NCI-H2107 treated with DMSO at 0.1 percent for 48 hours (cell line): Measurements from ENCODE around the gene ADGRB3.

Experiments
- DNase-seq: peaks from one replicate; lab custom pipeline; 2025; ENCODE audit not compliant: unreplicated experiment; lab: John Stamatoyannopoulos, UW

The ADGRB3 gene

DNA sequence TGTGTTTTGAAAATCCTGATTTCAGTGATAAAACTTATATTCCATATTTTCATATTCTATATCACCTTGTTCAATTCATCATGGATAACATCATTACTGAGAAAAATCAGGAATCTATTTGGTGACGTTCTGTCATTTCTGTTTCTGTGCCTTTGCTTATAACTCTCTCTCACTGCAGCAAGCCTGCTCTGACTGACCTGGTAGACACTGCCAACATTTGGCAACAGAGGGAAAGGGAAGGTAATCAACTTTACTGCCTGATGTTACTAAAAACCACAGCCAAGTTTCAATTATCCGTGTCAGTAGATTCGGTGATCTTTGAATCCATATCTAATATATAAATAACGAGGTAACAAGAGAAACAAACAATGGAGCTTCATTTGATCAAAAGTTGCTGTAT lies 659.8 kb downstream of the ADGRB3 start:
- no peak for DNase-seq

- no peak for DNase-seq
Measured at GRCh38 chr6:69303382-69303781, 668.3 kb downstream of the ADGRB3 start.

DNA sequence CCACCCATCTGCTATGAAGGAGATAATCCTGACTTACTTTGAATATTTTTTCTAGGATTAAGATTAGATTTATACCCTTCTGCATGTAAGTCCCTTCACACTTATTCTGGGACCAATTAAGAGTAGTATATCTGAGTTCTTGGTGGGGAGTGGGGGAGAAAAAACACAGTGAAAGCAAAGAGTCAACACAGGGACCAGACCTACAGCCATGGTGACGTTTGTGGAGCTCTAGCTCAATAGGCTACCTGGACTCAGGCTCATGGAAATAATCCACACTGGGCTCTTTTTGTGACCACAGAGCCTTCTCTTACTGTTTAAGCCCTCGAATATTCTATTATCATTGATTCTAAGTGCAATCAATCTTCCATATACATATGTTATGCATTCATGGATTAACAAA lies 670.4 kb downstream of the ADGRB3 start:
- no peak for DNase-seq

- no peak for DNase-seq
Measured at GRCh38 chr6:69308584-69308983, 673.5 kb downstream of the ADGRB3 start.

DNA sequence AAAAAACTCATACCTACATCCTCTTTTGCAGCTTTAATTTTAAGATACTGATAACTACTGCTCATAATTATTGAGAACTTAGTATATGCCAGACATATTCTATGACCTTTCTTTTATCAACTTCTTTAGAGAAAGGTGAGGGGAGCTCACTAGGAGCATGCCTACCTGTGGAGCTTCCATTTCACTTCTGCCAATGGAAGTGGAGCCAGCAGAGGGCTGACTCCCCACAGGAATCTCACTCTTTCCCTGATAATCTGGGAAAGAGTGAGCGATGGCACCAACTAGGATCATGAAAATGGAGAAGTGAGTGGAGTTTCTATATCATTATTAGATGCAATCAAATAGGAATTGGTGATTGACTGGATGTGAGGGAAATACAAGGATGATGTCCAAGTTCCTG lies 676.8 kb downstream of the ADGRB3 start:
- no peak for DNase-seq

DNA sequence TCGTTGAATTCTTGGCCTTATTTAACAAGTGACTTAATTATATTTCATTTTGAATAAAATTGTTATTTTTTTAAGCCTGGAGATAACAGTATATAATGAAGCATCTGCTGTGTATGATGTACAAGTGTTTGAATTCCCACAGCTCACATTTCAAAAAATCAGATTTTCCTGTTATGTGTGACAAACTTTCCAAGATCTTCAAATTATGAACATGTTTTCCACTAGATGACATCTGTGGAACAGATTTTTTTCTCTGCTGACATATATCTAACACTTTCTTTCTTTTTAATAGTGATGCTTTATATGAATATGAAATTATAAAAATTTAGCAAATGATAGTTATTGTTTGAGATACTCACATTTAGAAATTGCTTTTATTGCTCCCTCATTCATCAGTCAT lies 678.9 kb downstream of the ADGRB3 start:
- no peak for DNase-seq

- DNase-seq, result no peak
Measured at GRCh38 chr6:69314531-69314930, 679.4 kb downstream of the ADGRB3 start.

GRCh38 chr6:69331886-69332285 lies 696.8 kb downstream of the ADGRB3 start:
- DNase-seq, result no peak

DNA sequence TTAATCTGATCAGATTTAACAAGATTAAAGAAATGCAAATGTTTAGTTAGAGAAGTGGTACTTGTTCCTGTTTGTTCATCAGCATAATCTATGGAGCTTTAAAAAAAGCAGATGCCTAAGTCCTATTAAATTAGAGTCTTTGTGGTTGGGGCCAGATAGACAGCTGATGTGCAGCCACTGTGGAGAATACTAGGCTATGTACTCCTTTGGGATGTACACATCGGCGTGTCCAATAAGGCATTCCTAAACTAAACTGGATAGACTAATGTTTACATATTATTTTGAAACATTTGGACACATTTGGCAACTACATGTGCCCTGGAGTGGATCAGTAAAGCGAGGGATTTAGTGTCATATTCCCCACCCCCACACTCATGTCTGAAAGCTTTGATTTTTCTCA lies 702.2 kb downstream of the ADGRB3 start:
- DNase-seq, result no peak

DNA sequence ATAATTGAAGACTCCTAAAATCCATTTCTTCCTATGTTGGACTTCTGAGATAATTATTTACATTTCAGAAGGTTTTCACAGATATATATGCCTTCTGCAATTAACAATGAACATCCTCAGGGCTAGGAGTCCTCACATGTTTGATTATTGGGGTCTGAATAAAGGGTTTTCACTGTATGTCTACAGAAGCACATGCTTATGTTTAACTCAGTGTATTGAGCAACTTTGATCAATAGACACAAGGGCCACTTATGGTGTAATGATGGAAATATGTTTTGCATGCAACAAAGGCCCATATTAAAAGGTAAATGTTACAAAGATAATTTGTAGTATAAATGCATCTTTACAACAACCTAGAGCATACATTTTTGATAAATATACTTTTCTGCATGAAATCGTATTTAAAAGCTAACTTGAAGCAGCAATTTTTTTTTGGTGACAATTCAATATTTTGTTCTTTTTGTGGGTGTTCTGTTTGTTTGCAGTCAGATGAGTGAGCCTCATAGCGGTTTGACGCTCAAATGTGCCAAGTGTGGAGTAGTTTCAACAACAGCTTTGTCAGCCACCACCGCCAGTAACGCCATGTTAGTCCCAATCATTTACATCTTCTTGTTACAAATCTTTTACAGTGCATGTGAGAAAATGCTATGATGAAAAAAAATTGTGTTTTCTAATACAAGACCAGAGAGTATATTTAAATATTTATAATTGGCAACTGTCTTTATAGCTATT lies 703.5 kb downstream of the ADGRB3 start:
- DNase-seq, result no peak

- DNase-seq, result peak; percentile 6
Measured at GRCh38 chr6:69339163-69339550, 704.1 kb downstream of the ADGRB3 start.

- DNase-seq, result no peak
Measured at GRCh38 chr6:69340196-69340595, 705.1 kb downstream of the ADGRB3 start.

DNA sequence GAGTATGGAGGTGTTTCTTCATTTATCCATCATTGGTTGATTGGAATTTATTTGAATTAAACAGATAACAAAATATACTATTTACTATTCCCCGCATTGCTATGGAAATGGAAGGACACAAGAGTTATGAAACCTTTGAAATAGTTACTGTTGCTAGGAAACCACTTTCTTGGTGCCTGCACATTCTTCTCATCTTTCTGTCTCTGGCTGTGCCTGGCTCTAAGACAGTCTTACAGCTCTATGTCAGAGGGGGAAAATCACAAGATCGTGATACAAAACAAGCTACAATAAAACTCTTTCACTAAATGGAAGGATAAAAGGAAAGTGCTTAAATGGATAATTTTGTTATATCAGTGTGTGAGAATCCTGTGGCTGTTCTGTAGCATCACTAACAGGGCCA lies 708.8 kb downstream of the ADGRB3 start:
- no peak for DNase-seq

DNA sequence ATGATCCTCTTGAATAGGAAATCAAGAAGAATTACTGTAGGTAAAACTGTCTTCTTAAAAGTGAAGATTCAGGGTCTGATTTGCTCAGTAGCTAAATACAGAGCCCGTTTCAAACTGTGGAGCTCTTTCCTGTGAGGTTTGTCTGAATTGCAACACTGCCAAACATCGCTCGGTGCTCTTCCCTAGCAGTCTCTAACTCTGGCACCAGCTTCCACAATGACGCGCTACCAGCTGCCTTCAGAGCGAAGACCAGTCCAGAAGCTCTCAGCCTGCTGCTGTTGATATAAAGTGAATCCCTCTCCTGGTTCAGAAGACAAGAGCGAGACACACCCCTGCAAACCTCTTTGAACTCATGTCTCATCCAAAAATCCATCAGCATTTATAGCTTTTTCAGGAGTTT lies 714.7 kb downstream of the ADGRB3 start:
- DNase-seq, result no peak

GRCh38 chr6:69362209-69362608 lies 727.1 kb downstream of the ADGRB3 start:
- DNase-seq, result no peak

DNA sequence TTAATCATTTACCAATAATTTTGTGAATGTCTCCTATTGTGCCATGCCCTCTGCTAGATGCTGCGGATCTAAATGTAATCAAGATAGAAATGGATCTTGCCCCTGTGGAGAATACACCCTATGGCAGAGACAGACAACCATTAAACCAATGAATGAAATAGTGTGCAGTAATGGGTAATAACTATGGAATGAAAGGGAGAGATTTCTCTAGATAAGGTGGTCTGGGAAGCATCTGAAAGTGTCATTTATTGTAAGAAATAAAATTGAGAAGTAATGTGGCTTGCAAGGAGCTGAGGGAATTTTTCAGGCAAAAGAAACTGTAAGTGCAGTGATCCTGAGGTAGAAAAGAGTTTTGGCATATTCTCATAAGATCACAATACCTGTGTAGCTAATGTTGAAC lies 731.7 kb downstream of the ADGRB3 start:
- no peak for DNase-seq

GRCh38 chr6:69368613-69369012 lies 733.5 kb downstream of the ADGRB3 start:
- DNase-seq, result no peak

DNA sequence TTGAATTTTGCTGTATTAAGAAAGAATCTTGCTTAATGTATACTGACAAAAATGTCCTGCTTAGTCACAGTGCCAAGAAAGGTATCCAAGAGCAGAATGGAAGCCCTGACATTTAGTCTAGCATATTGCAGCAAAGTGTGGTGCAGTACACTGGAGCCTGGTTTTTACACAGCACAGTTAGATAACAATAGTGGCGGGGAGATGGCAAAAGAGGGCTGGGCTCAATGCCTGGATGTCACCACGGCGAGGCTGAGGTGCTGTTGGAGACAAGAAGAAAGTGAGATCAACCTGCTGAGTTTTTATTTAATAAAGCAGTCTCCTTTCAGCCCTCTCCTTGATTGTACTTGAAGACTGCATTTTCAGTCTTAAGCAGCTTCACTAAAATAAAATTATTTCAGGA lies 735.7 kb downstream of the ADGRB3 start:
- DNase-seq, result no peak

DNA sequence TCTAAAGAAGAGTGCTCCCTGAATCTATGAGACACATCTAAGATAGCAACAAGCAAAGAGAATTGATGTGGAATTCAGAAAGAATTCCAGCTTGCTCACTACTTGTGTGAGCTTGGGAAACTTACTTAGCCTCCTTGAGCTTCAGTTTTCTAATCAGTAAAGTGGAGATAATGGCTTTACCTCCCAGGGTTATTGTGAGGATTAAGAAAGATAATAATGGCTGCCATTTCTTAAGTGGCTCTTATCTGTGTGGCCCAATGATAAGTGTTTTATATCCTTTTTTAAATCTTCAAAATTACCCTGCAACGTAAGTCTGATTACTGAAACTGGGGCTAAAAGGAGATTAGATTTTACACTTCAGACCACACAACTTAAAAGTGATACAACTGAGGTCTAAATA lies 743.2 kb downstream of the ADGRB3 start:
- no peak for DNase-seq

GRCh38 chr6:69379518-69379917 lies 744.4 kb downstream of the ADGRB3 start:
- no peak for DNase-seq

- no peak for DNase-seq
Measured at GRCh38 chr6:69383627-69384026, 748.5 kb downstream of the ADGRB3 start.

GRCh38 chr6:69386426-69386825 lies 751.3 kb downstream of the ADGRB3 start:
- DNase-seq, result no peak

DNA sequence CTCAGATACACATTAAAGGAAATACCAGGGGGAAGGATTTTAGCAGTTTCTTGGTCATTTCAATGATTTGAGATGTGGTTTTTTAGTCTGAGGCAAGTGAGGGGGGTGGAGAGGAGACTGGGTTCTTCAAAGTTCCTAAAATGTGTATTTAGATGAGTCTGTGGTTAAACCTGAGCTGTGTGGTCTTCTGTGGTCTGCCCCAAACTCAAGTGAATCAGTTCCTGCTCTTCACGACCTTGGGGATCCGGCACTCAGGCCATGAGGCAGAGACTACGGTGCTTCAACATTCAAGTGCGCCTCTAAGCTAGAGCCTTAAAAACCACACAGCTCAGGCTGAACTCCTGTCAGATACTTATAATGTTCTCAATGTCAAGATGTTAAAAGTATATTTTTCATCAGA lies 755.0 kb downstream of the ADGRB3 start:
- DNase-seq, result no peak
